Activated CD8-positive, alpha-beta T cell treated with anti-CD3 and anti-CD28 coated beads for 36 hours (primary cell): ENCODE measurements around the gene MRPL32. TPM values are rescaled to one million over a fixed set of nuclear protein-coding genes. Genes with fewer than 3 reads are reported as not detected.
A peak's percentile ranks its signal among the peaks of the same experiment; 100 is the strongest.

Experiments
- ATAC-seq: fragments of 200-7000 bp; cut with Tn5 transposase; one replicate; pipeline ENCODE4 v1.10.0; 2021; ENCODE audit warnings: mild to moderate bottlenecking, moderate library complexity
- CTCF ChIA-PET: fragments of 350-600 bp; sonication (Branson Sonifier 250); formaldehyde crosslinking; loops from one replicate; lab custom pipeline; 2021; ENCODE audit warnings: antibody characterized with exemption; lab: Charles Lee
- POLR2A ChIA-PET: fragments of 350-600 bp; sonication (Branson Sonifier 250); formaldehyde crosslinking; loops from one replicate; lab custom pipeline; 2021; ENCODE audit warnings: antibody characterized with exemption; lab: Charles Lee
- DNase-seq: peaks from one replicate; pipeline ENCODE4 v3.0.0-alpha.2; 2020
- H3K27ac Mint-ChIP-seq: one replicate; pipeline ENCODE4 v1.8.0; 2021; ENCODE audit warnings: mild to moderate bottlenecking, mixed read lengths
- H3K27me3 Mint-ChIP-seq: one replicate; pipeline ENCODE4 v1.8.0; 2021; ENCODE audit warnings: mixed read lengths
- H3K36me3 Mint-ChIP-seq: one replicate; pipeline ENCODE4 v1.8.0; 2021; ENCODE audit warnings: low read depth, mixed read lengths
- H3K4me1 Mint-ChIP-seq: one replicate; pipeline ENCODE4 v1.8.0; 2021; ENCODE audit warnings: low read depth, mixed read lengths
- H3K4me3 Mint-ChIP-seq: one replicate; pipeline ENCODE4 v1.8.0; 2021; ENCODE audit warnings: mild to moderate bottlenecking, moderate library complexity, mixed read lengths
- H3K9me3 Mint-ChIP-seq: one replicate; pipeline ENCODE4 v1.8.0; 2021; ENCODE audit warnings: mixed read lengths
- CTCF ChIP-seq: fragments of 200-600 bp; IDR thresholded peaks from one replicate; pipeline ENCODE4 v1.8.0; 2022; ENCODE audit warnings: antibody characterized with exemption, mild to moderate bottlenecking
- intact Hi-C: fragments of 100-400 bp; cut with micrococcal nuclease; formaldehyde crosslinking; loops from one replicate; pipeline ENCODE4 v1.10.0; 2022
- total RNA-seq, 2 experiments: library from RNA; stranded (reverse); gene quantifications; one replicate each; pipeline ENCODE4 v1.2.3, GENCODE V29; 2021

MRPL32 gene
- total RNA-seq, 2 experiments from 2014 or later: 66.9 to 68.5 TPM

- ATAC-seq (no peak), DNase-seq (no peak)
- Mint-ChIP-seq H3K4me1 (peaks cover 58% of the 10 kb centered on the region), H3K27me3 (no peaks in the 10 kb centered on the region), H3K36me3 (peaks cover 60% of the 10 kb centered on the region), H3K9me3 (no peaks in the 10 kb centered on the region), H3K27ac (peak overlapping the region; percentile 58), H3K4me3 (no peak overlapping the region)
- intact Hi-C loops: no loop called here
- ChIA-PET POLR2A (interaction anchor here (1.0 kb wide), 1 partner anchor 10 kb away, joined by 3 read pairs; no protein-coding TSS in a partner anchor), CTCF (interaction anchor here (0.9 kb wide), 1 partner anchor 336 kb away, joined by 3 read pairs; no protein-coding TSS in a partner anchor)
- TF ChIP-seq CTCF: no peak
Measured at GRCh38 chr7:42925630-42926029, 6.5 kb upstream of the MRPL32 start.

GRCh38 chr7:42926204-42926603 lies 6.0 kb upstream of the MRPL32 start:
- Mint-ChIP-seq H3K36me3 (peaks cover 58% of the 10 kb centered on the region), H3K27ac (no peak overlapping the region), H3K4me1 (peaks cover 58% of the 10 kb centered on the region), H3K4me3 (no peak overlapping the region), H3K9me3 (no peaks in the 10 kb centered on the region), H3K27me3 (no peaks in the 10 kb centered on the region)
- intact Hi-C loops: no loop called here
- ATAC-seq (no peak), DNase-seq (no peak)
- TF ChIP-seq CTCF: no peak
- ChIA-PET CTCF (interaction anchor here (0.9 kb wide), 2 partner anchors 15 to 335 kb away, joined by 3 to 4 read pairs; no protein-coding TSS in a partner anchor), POLR2A (interaction anchor here (1.0 kb wide), 1 partner anchor 11 kb away, joined by 3 read pairs; no protein-coding TSS in a partner anchor)

- peak overlapping the region; percentile 33 for H3K4me3 Mint-ChIP-seq
- H3K9me3 Mint-ChIP-seq: no peaks in the 10 kb centered on the region
- ChIA-PET CTCF (interaction anchor here (0.9 to 2.0 kb wide), 4 partner anchors 12 to 654 kb away, joined by 3 to 12 read pairs (median 4); partner anchors contain the start of gene STK17A), POLR2A (interaction anchor here (0.8 to 6.6 kb wide), 2 partner anchors 14 to 40 kb away, joined by 3 to 57 read pairs; partner anchors contain the start of gene C7orf25)
- TF ChIP-seq CTCF: no peak
- peak overlapping the region; percentile 63 for H3K27ac Mint-ChIP-seq
- peaks cover 60% of the 10 kb centered on the region for H3K4me1 Mint-ChIP-seq
- intact Hi-C loops: no loop called here
- no peaks in the 10 kb centered on the region for H3K27me3 Mint-ChIP-seq
- ATAC-seq (no peak), DNase-seq (no peak)
- peaks cover 49% of the 10 kb centered on the region for H3K36me3 Mint-ChIP-seq
Measured at GRCh38 chr7:42928754-42929153, 3.4 kb upstream of the MRPL32 start.

GRCh38 chr7:42929449-42929848 lies 2.7 kb upstream of the MRPL32 start:
- Mint-ChIP-seq H3K9me3 (no peaks in the 10 kb centered on the region), H3K4me1 (peaks cover 63% of the 10 kb centered on the region), H3K36me3 (peaks cover 49% of the 10 kb centered on the region), H3K27me3 (no peaks in the 10 kb centered on the region), H3K4me3 (peak overlapping the region; percentile 100), H3K27ac (peak overlapping the region; percentile 63)
- no peak for ATAC-seq
- DNase-seq: no peak
- no peak for TF ChIP-seq CTCF
- intact Hi-C loops: no loop called here
- ChIA-PET POLR2A (interaction anchor here (6.6 kb wide), 1 partner anchor 15 kb away, joined by 57 read pairs; the partner anchor contains the start of gene C7orf25), CTCF (interaction anchor here (1.1 to 2.0 kb wide), 5 partner anchors 9 to 147 kb away, joined by 3 to 12 read pairs (median 4); no protein-coding TSS in a partner anchor)

- Mint-ChIP-seq H3K9me3 (no peaks in the 10 kb centered on the region), H3K4me1 (peaks cover 62% of the 10 kb centered on the region)
- CTCF ChIA-PET: interaction anchor here (1.1 to 3.4 kb wide), 6 partner anchors 8 to 752 kb away, joined by 3 to 28 read pairs (median 4); no protein-coding TSS in a partner anchor
Measured at GRCh38 chr7:42930889-42931288, 1.3 kb upstream of the MRPL32 start.

More at GRCh38 chr7:42930889-42931288, 1.3 kb upstream of the MRPL32 start:
- POLR2A ChIA-PET: interaction anchor here (1.1 to 6.6 kb wide), 4 partner anchors 10 to 21 kb away, joined by 5 to 57 read pairs (median 17); partner anchors contain the start of gene C7orf25
- ATAC-seq: no peak
- no peak for TF ChIP-seq CTCF
- H3K4me3 Mint-ChIP-seq: peak overlapping the region; percentile 100
- intact Hi-C loops: loop anchor here (2.0 kb wide), 1 partner anchor 18 kb away; the partner anchor contains the start of gene C7orf25
- H3K27me3 Mint-ChIP-seq: no peaks in the 10 kb centered on the region
- DNase-seq: no peak
- H3K27ac Mint-ChIP-seq: peak overlapping the region; percentile 100
- H3K36me3 Mint-ChIP-seq: peaks cover 46% of the 10 kb centered on the region
